Stimulated activated CD4-positive, alpha-beta T cell treated with anti-CD3 and anti-CD28 coated beads, Interleukin-12 subunit alpha, Interleukin-12 subunit beta, amount 100 ng/mL, for 4 hours (primary cell): ENCODE measurements around the gene IRF8.
A peak's percentile ranks its signal among the peaks of the same experiment; 100 is the strongest.
"Not testable (repeated sequence)": the region's sequence is repeated elsewhere in the genome, so short reads cannot be mapped to it uniquely, and the experiment has no call there.

Experiments used
- DNase-seq: peaks from one replicate; pipeline ENCODE4 v3.0.0-alpha.2; 2020

Gene IRF8

DNA sequence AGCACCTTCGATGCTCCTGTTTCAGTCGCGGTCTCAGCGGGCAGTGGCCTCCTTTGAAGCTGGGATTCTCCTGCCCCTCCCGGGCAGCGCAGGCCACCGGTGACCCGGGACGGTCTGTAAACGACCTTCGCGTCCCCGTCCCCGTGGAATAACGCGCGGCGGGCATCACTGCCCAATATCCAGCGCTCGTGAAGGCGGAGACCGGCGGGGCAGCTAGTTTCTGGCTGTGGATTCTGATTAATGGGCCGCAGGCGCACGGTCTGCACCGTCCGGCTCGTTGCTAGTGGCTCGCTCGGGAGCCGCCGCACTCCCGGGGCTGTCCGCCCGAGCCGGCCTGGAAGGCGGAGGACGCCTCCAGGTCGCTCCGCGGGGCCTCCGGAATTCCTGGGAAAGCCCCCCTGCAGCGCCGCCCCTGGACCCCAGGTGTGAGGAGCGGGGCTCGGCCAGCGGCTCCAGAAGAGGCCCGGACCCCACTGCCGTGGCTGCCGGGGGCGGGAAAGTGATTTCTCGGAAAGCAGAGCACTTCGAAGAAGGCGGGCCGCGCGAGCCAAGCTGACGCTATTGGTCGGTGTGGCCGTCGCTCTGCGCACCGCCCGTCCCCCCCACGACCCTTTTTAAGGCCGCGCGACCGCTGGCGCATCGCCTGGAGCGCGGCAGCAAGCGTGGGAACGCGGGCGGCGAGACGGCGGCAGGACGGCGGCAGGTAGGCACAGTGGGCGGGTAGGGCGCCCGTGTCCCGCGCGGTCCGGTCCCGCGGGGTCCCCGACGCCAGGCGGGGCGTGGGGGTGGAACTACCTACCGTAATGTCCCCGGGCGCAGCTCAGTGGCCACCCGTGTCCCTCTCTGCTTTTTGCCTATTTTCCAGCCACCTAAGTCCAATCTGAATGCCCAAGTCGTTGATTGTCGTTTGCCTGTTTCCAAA, at the start of gene IRF8:
Gene IRF8 (plus strand): TSS at position 642 of the 922 bp plus-strand sequence. CDS start 3,854 bp downstream, outside the sequence.
- DNase-seq = peak; percentile 92

GRCh38 chr16:85849388-85849787, 49.6 kb upstream of the IRF8 start:
- DNase-seq = no peak

DNA sequence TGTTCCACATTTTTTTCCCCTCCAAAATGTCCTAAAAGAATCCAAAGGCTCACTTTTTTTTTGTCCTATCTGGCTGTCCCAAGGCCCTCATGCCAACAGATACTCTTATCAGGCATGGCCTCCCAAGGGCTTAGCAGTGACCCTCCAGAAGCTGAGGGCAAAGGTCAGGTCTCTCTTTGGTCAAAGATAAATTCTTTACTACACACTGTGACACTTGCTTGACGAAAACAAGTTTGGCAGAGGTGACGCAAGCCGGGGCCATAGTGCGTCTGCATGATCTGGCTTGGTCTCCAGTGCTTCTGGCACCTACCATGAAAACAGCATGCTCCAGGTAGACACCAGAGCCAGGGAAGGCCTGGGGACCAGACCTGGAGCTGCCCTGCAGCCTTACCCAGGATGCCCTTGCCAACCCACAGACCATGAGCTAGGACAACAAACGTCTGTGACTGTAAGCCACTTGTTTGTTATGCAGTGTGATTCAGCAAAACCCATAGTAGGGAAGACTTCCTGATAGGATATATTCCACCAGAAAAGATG, 48.5 kb upstream of the IRF8 start:
- no peak for DNase-seq

DNA sequence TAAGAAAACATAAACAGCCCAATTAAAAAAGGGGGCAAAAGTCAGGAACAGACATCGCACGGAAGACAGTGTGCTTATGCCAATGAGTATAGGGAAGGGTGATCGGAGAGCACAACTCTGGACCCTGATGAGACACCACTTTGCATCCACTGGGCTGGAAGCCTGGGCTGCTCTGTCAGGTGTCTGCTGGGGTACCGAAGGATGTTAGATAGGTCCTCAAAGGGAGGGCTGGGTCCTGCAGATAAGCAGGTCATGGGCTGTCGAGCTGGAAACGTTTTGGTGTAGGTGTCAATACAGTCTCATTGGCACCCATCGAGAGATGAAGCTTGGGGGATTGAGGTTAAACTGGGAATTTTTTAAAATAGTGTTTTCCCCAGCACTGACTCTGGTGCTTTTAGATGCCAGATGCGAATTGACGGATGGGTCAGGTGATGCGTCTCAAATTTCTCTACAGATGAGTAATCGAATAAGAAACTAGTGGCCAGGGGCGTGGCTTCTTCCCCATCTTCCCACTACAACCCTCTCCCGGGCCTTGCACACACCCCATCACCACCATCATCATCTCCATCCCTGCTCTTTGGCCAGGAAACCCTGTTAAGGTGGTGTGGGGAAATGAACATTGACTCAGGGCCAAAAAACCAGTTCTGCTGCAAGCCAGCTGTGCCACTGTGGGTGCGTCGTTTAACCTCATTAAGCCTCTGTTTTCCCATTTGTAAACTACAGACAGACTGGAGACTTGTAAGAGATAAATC, 47.8 kb upstream of the IRF8 start:
- no peak for DNase-seq

DNA sequence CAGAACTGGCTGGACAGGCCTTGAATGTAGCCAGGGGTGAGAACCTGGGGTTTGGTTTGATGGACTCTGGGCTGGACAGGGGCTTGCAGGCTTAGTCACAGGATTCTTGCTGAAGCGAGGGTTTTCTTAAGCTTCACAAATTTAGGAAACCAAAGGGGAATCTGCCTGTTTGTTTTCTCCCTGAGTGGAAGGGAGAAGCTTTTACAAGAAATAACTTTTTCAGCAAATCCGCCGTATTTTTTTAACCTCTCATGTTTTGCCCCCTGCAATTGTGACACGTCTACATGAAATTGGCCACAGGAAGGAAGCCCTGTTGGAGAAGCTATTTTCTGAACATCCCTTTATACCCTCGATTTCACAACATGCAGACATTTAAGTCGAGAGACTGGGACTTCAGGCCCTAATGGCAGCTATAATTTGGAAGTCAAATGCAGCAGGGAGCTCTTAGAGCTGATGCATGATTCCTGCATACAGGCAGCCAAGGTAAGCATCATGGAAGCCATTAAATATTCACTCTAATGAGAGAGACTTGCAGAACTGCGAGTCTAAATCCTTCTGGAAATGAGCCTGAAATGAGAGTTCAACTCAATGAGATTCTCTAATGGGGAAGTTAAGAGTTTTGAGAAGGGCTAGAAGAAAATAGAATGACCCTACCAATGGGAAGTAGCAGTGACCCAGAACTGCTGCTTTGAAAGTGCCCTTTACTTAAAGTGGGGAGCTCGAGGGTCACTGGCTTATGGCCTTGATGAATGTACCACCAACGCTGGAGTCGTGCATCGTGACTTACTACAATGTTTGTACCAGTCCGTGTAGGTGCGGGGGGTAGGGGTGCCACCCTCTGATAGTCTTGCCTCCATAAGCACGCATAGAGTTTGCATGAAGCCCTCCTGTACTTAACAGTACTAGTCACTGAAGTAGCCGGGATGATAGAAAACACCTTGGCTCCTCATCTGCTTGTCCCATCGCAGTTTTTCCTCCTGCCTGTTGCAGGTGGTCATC, 45.1 kb upstream of the IRF8 start:
- DNase-seq = no peak

DNA sequence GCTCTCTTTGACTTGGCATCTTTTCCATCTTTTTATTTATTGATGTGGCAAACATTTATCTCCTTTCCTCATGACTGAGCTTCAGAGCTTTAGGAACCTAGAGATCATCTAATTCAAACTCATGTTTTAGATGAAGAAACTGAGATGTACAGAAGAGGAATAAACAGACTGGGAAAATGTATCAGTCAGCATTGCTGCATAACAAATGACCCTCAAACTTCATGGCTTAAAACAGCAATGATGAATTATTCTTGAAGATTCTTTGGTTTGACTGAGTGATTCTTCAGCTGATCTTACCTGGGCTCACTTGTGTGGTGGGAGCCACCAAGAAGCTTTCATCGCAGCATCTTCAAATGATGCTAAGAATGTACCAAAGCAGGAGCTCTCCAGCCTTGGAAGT, 44.0 kb upstream of the IRF8 start:
- no peak for DNase-seq

- no peak for DNase-seq
Observed at GRCh38 chr16:85856079-85856478, 42.9 kb upstream of the IRF8 start.

DNA sequence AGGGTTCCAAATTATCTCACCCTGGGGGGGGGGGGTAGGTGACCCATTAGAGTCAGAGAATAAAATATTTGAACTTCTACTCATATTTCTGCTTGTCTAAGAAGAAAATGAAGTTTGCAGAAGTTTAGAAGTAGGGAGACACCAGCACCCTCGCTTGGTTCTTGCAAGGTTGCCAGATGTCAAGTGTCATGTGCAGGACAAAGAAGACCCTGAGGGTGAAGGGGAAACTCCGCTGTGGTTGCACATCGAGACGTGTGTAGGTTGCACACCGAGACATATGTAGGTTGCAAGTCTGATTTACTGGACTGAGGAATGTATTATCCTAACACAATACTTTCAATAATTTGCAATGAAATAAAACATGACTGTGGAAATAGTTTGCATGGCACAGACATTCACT, 42.4 kb upstream of the IRF8 start:
- DNase-seq = no peak

DNA sequence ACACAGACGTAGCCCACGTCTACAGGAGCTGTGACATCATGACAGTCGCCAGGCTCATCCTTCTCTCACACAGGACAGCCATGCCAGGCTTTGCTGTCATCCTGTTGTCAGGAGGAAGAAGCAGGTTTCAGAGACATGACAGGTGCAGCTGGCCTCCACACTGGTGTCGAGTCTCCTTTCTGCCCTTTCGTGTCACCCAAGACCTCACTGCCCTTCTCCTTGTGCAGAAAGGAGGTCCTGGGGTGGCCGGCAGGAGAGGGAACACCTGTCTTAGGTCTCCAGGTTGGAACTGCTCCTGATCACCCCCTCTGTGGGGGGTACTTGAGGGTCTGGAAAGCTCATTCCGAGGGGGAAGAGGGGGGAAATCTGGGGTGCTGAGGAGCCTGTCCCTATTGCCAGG, 41.6 kb upstream of the IRF8 start:
- DNase-seq = no peak

DNA sequence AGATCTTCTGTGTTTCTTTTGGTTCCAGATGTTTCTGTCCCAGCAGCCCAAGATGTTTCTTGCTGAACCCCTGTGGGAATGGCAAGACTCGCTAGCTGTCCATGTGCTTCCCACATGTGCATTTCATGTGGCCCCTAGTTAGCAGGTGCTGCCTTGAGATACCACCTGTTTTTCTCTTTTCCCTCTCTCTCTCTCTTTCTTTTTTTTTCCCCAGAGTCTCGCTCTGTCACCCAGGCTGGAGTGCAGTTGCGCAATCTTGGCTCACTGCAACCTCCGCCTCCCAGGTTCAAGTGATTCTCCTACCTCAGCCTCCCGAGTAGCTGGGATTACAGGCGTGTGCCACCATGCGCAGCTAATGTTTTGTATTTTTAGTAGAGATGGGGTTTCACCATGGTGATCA, 40.4 kb upstream of the IRF8 start:
- DNase-seq = not testable (repeated sequence)

DNA sequence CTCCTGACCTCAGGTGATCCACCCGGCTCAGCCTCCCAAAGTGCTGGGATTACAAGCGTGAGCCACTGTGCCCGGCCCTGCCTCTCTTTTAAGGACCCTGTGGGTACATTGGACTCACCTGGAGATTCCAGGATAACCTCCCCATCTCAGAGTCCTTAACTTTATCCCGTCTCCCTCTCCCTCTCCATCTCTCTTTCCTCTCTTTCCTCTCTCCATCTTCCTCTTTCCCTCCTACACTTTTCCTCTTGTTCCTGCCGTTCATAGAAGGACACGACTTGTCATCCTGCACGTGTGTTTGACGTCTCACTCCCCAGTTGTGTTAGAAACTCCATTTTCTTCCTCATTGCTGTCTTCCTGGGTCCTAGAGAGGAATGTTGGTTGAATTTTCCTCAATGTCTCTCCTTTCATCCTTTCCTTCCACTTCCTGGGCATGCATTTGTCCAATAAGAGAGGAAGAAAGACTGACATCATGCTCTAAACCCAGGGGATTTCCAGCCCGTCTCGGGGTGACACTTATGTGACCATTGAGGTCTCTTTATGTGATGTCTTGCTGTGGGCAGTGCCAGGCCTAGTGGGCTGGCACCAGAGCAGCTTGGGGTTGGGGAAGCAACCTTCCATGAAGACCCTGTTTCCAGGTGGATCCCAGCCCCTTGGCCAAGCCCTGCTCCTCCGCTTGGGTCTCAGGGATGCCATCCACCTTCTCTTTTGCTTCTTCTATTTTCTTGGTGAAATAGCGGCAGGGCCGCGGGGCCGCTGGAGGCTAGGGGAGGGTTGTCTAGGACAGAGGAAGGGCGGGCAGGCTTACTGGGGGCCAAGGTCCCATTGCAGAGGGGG, 39.8 kb upstream of the IRF8 start:
- DNase-seq = no peak

GRCh38 chr16:85859818-85860125, 39.2 kb upstream of the IRF8 start:
- no peak for DNase-seq

- DNase-seq = no peak
Observed at GRCh38 chr16:85860413-85861094, 38.4 kb upstream of the IRF8 start.

- DNase-seq = no peak
Observed at GRCh38 chr16:85861095-85861825, 37.7 kb upstream of the IRF8 start.

DNA sequence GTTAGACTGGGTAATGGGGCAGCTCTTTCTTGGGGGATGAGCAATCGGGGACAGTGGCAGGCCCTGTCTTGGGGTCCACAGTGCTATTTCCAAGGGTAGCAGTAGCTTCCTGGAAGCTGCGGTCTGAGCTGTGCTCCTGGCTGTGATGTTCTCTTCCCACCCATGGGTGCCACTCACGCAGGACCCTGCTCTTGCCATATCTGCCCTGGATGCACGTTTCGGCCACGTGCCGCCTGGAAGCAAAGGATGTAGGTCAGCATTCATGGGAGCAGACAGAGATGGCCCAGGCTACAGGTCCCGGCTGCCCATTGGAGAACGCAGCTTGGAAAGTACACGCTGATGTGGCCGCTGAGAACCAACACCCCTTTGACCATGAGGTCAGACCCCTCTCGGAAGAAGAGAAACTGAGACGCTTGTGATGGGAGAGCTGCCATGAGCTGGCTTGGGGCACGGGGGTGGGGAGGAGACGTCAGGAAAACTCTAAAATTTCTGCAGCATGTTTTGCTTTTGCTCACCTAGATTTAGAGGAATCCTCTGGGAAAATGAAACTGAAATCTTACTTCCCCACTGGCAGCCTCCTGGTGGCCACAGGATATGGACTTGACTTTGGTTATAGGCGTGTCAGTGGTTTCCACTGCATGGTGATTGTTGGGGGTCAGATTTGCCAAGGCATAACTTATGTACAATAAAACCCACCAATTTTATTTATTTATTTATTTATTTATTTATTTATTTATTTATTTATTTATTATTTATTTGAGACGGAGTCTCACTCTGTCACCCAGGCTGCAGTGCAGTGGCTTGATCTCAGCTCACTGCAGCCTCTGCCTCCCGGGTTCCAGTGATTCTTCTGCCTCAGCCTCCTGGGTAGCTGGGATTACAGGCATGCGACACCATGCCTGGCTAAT, 36.2 kb upstream of the IRF8 start:
- no peak for DNase-seq

DNA sequence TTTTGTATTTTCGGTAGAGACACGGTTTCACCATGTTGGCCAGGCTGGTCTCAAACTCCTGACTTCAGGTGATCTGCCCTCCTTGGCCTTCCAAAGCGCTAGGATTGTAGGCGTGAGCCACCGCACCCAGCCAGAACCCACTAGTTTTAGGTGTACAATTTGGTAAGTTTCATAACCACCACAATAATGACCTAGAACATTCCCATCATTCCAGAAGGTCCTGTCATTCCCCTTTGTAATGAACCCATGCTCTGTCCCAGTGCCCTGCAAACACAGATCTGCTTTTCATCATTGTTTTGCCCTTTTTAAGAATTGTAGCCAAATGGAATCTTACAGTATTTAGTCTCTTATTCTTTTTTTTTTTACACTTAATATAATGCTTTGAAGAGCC, 35.6 kb upstream of the IRF8 start:
- no peak for DNase-seq

DNA sequence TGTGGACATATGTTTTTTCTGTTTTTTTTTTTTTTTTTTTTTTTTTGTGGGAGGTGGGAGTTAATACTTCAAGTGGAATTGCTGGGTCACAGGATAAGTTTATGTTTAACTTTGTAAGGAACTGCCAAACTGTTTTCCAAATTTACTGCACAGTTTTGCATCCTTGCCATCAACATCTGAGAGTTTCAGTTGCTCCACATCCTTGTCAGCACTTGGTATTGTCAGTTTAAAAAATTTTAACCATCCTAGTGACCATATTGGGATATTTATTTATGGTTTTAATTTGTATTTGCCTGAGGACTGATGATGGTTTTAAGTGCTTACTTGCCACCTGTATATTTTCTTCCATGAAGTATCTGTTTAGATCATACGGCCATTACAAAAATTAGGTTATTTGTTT, 34.0 kb upstream of the IRF8 start:
- no peak for DNase-seq

DNA sequence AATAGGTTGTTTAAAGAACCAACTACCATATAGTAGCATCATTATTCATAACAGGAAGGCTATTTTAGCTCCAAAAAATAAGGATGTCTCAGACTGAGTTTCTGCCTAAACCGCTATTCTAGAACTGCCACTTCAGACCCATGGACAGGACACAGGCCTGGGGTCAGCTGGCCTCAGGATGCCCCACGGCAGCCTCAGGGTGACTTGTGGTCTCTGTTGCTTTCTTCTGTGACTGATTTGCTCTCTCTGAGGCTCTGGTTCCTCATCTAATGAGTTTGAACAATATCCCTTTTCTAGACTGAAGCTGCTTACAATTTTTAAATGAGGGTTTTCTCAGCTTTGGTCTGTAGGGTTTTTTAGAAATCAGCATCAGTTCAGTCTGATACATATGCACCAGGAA, 31.8 kb upstream of the IRF8 start:
- DNase-seq = no peak

DNA sequence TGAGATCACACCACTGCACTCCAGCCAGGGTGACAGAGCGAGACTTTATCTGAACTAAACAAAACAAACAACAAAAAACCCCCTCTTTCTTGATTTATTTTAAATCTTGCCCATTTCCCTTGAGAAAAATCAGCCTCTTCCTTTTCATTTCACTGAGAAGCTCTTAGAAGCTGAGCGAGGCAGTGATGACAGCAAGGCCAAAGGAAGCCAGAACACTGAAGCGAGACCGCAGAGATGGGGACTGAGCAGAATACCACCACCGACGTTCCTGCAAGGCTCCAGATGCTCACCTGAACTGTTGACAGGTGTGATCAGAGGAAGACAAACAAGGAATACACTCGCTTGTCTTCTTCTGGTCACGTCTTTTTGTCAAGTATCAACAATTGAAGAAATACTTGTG, 30.5 kb upstream of the IRF8 start:
- DNase-seq = no peak
